Osteocyte (in vitro differentiated cells): ENCODE measurements around the gene KLF5. TPM values are rescaled to one million over a fixed set of nuclear protein-coding genes. Genes with fewer than 3 reads are reported as not detected.
A peak's percentile ranks its signal among the peaks of the same experiment; 100 is the strongest.

ENCODE experiments used
- DNase-seq: peaks from one replicate; pipeline ENCODE4 v3.0.0; 2021; ENCODE audit warnings: mixed read lengths; ENCODE audit not compliant: unreplicated experiment; ENCODE audit errors: extremely low spot score
- H3K27ac Mint-ChIP-seq: one replicate; pipeline ENCODE4 v1.8.0; 2021; ENCODE audit warnings: mild to moderate bottlenecking, mixed read lengths; ENCODE audit not compliant: unreplicated experiment
- H3K27me3 Mint-ChIP-seq: one replicate; pipeline ENCODE4 v1.8.0; 2021; ENCODE audit warnings: mixed read lengths; ENCODE audit not compliant: unreplicated experiment
- H3K36me3 Mint-ChIP-seq: one replicate; pipeline ENCODE4 v1.8.0; 2021; ENCODE audit warnings: mixed read lengths; ENCODE audit not compliant: unreplicated experiment
- H3K4me1 Mint-ChIP-seq: one replicate; pipeline ENCODE4 v1.8.0; 2021; ENCODE audit warnings: mixed read lengths; ENCODE audit not compliant: unreplicated experiment
- H3K4me3 Mint-ChIP-seq: one replicate; pipeline ENCODE4 v1.8.0; 2021; ENCODE audit warnings: mild to moderate bottlenecking, moderate library complexity, mixed read lengths; ENCODE audit not compliant: unreplicated experiment
- H3K9me3 Mint-ChIP-seq: one replicate; pipeline ENCODE4 v1.8.0; 2021; ENCODE audit warnings: mixed read lengths; ENCODE audit not compliant: unreplicated experiment
- CTCF ChIP-seq: fragments of 200-600 bp; sonication (generic); IDR thresholded peaks from 2 replicates; pipeline ENCODE4 v1.5.0; 2021; ENCODE audit warnings: antibody characterized with exemption, mild to moderate bottlenecking, moderate library complexity
- long read RNA-seq: library from polyadenylated mRNA; unstranded; transcript quantifications from one replicate; pipeline ENCODE4 v2.0.0, GENCODE V29; 2021
- total RNA-seq: library from RNA; stranded (reverse); gene quantifications from 2 replicates; pipeline ENCODE4 v1.2.1, GENCODE V29; 2021

The KLF5 gene
- total RNA-seq: 2.1 and 2.6 TPM in 2 replicates
- long read RNA-seq, partial matches to known transcripts: 1 of 1 reads
- long read RNA-seq, other reads (novel, unspliced or antisense): 0 of 1 reads

- H3K4me1 Mint-ChIP-seq: peaks cover 25% of the 10 kb centered on the region
- DNase-seq: peak; percentile 97
- H3K36me3 Mint-ChIP-seq: peaks cover 3% of the 10 kb centered on the region
- H3K27ac Mint-ChIP-seq: peak within 1 kb of the TSS; percentile 78
- peak within 1 kb of the TSS; percentile 89 for H3K4me3 Mint-ChIP-seq
- TF ChIP-seq CTCF: no peak
- H3K27me3 Mint-ChIP-seq: peaks cover 9% of the 10 kb centered on the region
- no peaks in the 10 kb centered on the region for H3K9me3 Mint-ChIP-seq
Measured at GRCh38 chr13:73058736-73059459, at the start of gene KLF5. Gene KLF5 (plus strand): TSS chr13:73059005. CDS start chr13:73059328, 323 bp downstream.

- Mint-ChIP-seq H3K9me3 (no peaks in the 10 kb centered on the region), H3K36me3 (peaks cover 11% of the 10 kb centered on the region), H3K27ac (no peak overlapping the region), H3K4me1 (no peaks in the 10 kb centered on the region), H3K27me3 (no peaks in the 10 kb centered on the region), H3K4me3 (no peak overlapping the region)
- TF ChIP-seq CTCF: no peak
- DNase-seq: no peak
Measured at GRCh38 chr13:73011751-73012150, 47.1 kb upstream of the KLF5 start.

- no peak for DNase-seq
- Mint-ChIP-seq H3K9me3 (no peaks in the 10 kb centered on the region), H3K27ac (no peak overlapping the region), H3K4me3 (no peak overlapping the region), H3K27me3 (no peaks in the 10 kb centered on the region), H3K36me3 (peaks cover 16% of the 10 kb centered on the region), H3K4me1 (peaks cover 3% of the 10 kb centered on the region)
- TF ChIP-seq CTCF: no peak
Measured at GRCh38 chr13:73015805-73016204, 43.0 kb upstream of the KLF5 start.

GRCh38 chr13:73018336-73018735 is 40.5 kb upstream of the KLF5 start:
- TF ChIP-seq CTCF: no peak
- peaks cover 10% of the 10 kb centered on the region for H3K36me3 Mint-ChIP-seq
- H3K27ac Mint-ChIP-seq: no peak overlapping the region
- peaks cover 3% of the 10 kb centered on the region for H3K4me1 Mint-ChIP-seq
- no peaks in the 10 kb centered on the region for H3K9me3 Mint-ChIP-seq
- DNase-seq: no peak
- H3K4me3 Mint-ChIP-seq: no peak overlapping the region
- H3K27me3 Mint-ChIP-seq: no peaks in the 10 kb centered on the region

DNA sequence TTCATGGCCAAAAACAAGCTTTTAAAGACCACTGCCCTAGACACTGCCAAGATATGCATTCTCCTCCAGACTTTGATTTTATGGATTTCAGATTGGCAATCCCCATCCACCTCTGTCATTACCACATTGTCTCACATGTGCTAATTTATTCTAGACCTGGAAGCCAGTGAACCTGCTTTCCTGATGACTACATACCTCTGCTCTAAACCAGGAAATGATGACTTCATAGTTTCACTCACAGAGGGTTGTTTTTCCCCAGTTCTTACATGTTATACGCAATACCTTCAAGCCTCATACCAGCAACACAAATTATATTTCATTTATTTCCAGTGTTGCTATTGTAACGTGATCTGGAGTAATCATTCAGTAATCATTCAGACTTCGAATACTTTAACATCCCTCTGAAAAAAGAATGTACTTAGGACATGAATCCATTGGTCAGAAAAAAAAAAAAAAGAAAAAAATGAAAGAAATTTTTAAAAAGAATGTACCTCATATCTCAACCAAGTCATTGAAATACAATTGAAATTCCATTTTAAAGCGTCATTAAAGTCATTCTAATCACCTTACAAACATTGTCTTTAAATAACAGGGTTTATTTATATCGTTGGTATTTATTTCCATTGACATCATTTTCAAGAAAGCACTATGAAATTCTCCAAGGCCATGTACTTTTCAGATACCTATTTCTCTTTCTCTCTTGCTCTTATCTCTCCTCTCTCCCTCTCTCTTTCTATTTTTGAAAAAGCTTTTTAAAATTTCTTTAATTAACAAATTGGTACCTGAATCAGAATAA is 33.4 kb upstream of the KLF5 start:
- no peak for DNase-seq
- TF ChIP-seq CTCF: no peak
- H3K4me3 Mint-ChIP-seq: no peak overlapping the region
- H3K4me1 Mint-ChIP-seq: no peaks in the 10 kb centered on the region
- H3K27ac Mint-ChIP-seq: no peak overlapping the region
- H3K9me3 Mint-ChIP-seq: no peaks in the 10 kb centered on the region
- H3K36me3 Mint-ChIP-seq: peaks cover 4% of the 10 kb centered on the region
- no peaks in the 10 kb centered on the region for H3K27me3 Mint-ChIP-seq
